ENCODE results near the gene MAGIX.
"Not testable (repeated sequence)": the region's sequence is repeated elsewhere in the genome, so short reads cannot be mapped to it uniquely, and the experiment has no call there.

MAGIX gene

GRCh38 chrX:49160908-49161307 lies 1.6 kb upstream of the MAGIX start:
- no peak for DNase-seq (ENCODE audit: low spot score)

- no peak for DNase-seq (ENCODE audit: low spot score)
Observed at GRCh38 chrX:49161632-49162031, 926 bp upstream of the MAGIX start.

- DNase-seq (ENCODE audit: low spot score), result peak; percentile 88
Observed at GRCh38 chrX:49163555-49164419, 1.2 kb downstream of the MAGIX start.

- no peak for DNase-seq (ENCODE audit: low spot score)
Observed at GRCh38 chrX:49164589-49165360, 2.2 kb downstream of the MAGIX start.

GRCh38 chrX:49165901-49166881 lies 3.6 kb downstream of the MAGIX start:
- no peak for DNase-seq (ENCODE audit: low spot score)

GRCh38 chrX:49166914-49167739 lies 4.6 kb downstream of the MAGIX start:
- no peak for DNase-seq (ENCODE audit: low spot score)

GRCh38 chrX:49167740-49168108 lies 5.2 kb downstream of the MAGIX start:
- DNase-seq (ENCODE audit: low spot score), result no peak

GRCh38 chrX:49171752-49172279 lies 9.3 kb downstream of the MAGIX start, which contains the start of gene PLP2:
TSS of gene PLP2 (plus strand) at chrX:49171898. CDS start at chrX:49172001, 103 bp downstream.
- DNase-seq (ENCODE audit: low spot score), result peak; percentile 75

- DNase-seq (ENCODE audit: low spot score), result peak; percentile 79
Observed at GRCh38 chrX:49172280-49172780, 9.8 kb downstream of the MAGIX start.

GRCh38 chrX:49173544-49173943 lies 11.0 kb downstream of the MAGIX start:
- not testable (repeated sequence) for DNase-seq (ENCODE audit: low spot score)

- no peak for DNase-seq (ENCODE audit: low spot score)
Observed at GRCh38 chrX:49174723-49175122, 12.2 kb downstream of the MAGIX start.

- DNase-seq (ENCODE audit: low spot score), result no peak
Observed at GRCh38 chrX:49175435-49176274, 13.1 kb downstream of the MAGIX start.

- DNase-seq (ENCODE audit: low spot score), result no peak
Observed at GRCh38 chrX:49176421-49177326, 14.1 kb downstream of the MAGIX start.

- no peak for DNase-seq (ENCODE audit: low spot score)
Observed at GRCh38 chrX:49177338-49177833, 14.8 kb downstream of the MAGIX start.

- DNase-seq (ENCODE audit: low spot score), result no peak
Observed at GRCh38 chrX:49177873-49178480, 15.4 kb downstream of the MAGIX start.

- no peak for DNase-seq (ENCODE audit: low spot score)
Observed at GRCh38 chrX:49178537-49178936, 16.0 kb downstream of the MAGIX start.

- no peak for DNase-seq (ENCODE audit: low spot score)
Observed at GRCh38 chrX:49179358-49179757, 16.8 kb downstream of the MAGIX start.
